Neural progenitor cell (in vitro differentiated cells): ENCODE data around the gene TRMT44. TPM values are rescaled to one million over a fixed set of nuclear protein-coding genes. Genes with fewer than 3 reads are reported as not detected.
A peak's percentile ranks its signal among the peaks of the same experiment; 100 is the strongest.

ENCODE experiments used
- DNase-seq: peaks from one replicate; pipeline ENCODE4 v3.0.0-alpha.2; 2016; ENCODE audit warnings: low spot score
- H2AFZ ChIP-seq: fragments of 200-600 bp; sonication (generic); replicated peaks from 2 replicates; pipeline ENCODE4 v1.6.1; 2016; ENCODE audit warnings: antibody characterized with exemption
- H3F3A ChIP-seq: fragments of 200-600 bp; sonication (generic); 2 replicates; pipeline ENCODE4 v1.6.1; 2016; ENCODE audit warnings: antibody characterized with exemption, low read depth
- H3K27ac ChIP-seq: fragments of 200-600 bp; sonication (generic); 2 replicates; pipeline ENCODE4 v1.5.1; 2016; ENCODE audit warnings: mild to moderate bottlenecking
- H3K27me3 ChIP-seq: fragments of 200-600 bp; sonication (generic); 2 replicates; pipeline ENCODE4 v1.6.1; 2016; ENCODE audit warnings: mild to moderate bottlenecking, moderate library complexity
- H3K36me3 ChIP-seq: fragments of 200-600 bp; sonication (generic); 2 replicates; pipeline ENCODE4 v1.5.1; 2016
- H3K4me1 ChIP-seq: fragments of 200-600 bp; sonication (generic); 2 replicates; pipeline ENCODE4 v1.6.1; 2016; ENCODE audit warnings: mixed run types
- H3K4me2 ChIP-seq: fragments of 200-600 bp; sonication (generic); 2 replicates; pipeline ENCODE4 v1.6.1; 2016
- H3K4me3 ChIP-seq: fragments of 200-600 bp; sonication (generic); 2 replicates; pipeline ENCODE4 v1.5.1; 2016
- H3K79me2 ChIP-seq: fragments of 200-600 bp; sonication (generic); 2 replicates; pipeline ENCODE4 v1.6.1; 2016; ENCODE audit warnings: low read depth
- H3K9ac ChIP-seq: fragments of 200-600 bp; sonication (generic); 2 replicates; pipeline ENCODE4 v1.6.1; 2016
- H3K9me3 ChIP-seq: fragments of 200-600 bp; sonication (generic); 2 replicates; pipeline ENCODE4 v1.5.1; 2016; ENCODE audit warnings: low read depth
- H4K20me1 ChIP-seq: fragments of 200-600 bp; sonication (generic); 2 replicates; pipeline ENCODE4 v1.6.1; 2016; ENCODE audit warnings: low read depth
- H3K27ac Mint-ChIP-seq: 3 replicates; pipeline ENCODE4 v1.8.0; 2021; ENCODE audit warnings: mixed read lengths
- H3K27me3 Mint-ChIP-seq: 2 replicates; pipeline ENCODE4 v1.8.0; 2022; ENCODE audit warnings: low read depth, mild to moderate bottlenecking, inconsistent platforms, moderate library complexity, mixed read lengths; ENCODE audit not compliant: insufficient read depth
- H3K36me3 Mint-ChIP-seq: 3 replicates; pipeline ENCODE4 v1.8.0; 2021; ENCODE audit warnings: mixed read lengths
- H3K4me1 Mint-ChIP-seq: 3 replicates; pipeline ENCODE4 v1.8.0; 2021; ENCODE audit warnings: mixed read lengths
- H3K4me3 Mint-ChIP-seq: 3 replicates; pipeline ENCODE4 v1.8.0; 2021; ENCODE audit warnings: mild to moderate bottlenecking, moderate library complexity, mixed read lengths
- H3K9me3 Mint-ChIP-seq: 3 replicates; pipeline ENCODE4 v1.8.0; 2020; ENCODE audit warnings: mixed read lengths
- CTCF ChIP-seq: fragments of 200-600 bp; sonication (generic); IDR thresholded peaks from 2 replicates; pipeline ENCODE4 v1.5.1; 2017; ENCODE audit warnings: antibody characterized with exemption, mild to moderate bottlenecking
- EZH2 ChIP-seq: fragments of 200-600 bp; sonication (generic); IDR thresholded peaks from 2 replicates; pipeline ENCODE4 v1.6.1; 2017; ENCODE audit warnings: antibody characterized with exemption, mild to moderate bottlenecking, moderate library complexity
- EZH2phosphoT487 ChIP-seq: fragments of 200-600 bp; sonication (generic); IDR thresholded peaks from 2 replicates; pipeline ENCODE4 v1.6.1; 2017; ENCODE audit warnings: antibody characterized with exemption
- total RNA-seq: library from RNA; depleted of rRNA; stranded (reverse); fragments of >200 nt; gene quantifications from 2 replicates; pipeline ENCODE4 v1.2.3, GENCODE V29; 2015; ENCODE audit warnings: low replicate concordance

Gene TRMT44
- total RNA-seq, 1 donor from 2014 or later, result 19.9 TPM

- no peaks in the 10 kb centered on the region for H3K4me1 ChIP-seq
- H2AFZ ChIP-seq, result no peak overlapping the region
- Mint-ChIP-seq H3K9me3 (no peaks in the 10 kb centered on the region), H3K4me1 (peaks cover 7% of the 10 kb centered on the region), H3K27ac (no peak overlapping the region), H3K36me3 (no peaks in the 10 kb centered on the region), H3K27me3 (peaks cover 3% of the 10 kb centered on the region), H3K4me3 (no peak overlapping the region)
- H3F3A ChIP-seq, result no peaks in the 10 kb centered on the region
- no peaks in the 10 kb centered on the region for H3K27me3 ChIP-seq
- no peak for DNase-seq
- H3K9me3 ChIP-seq, result no peaks in the 10 kb centered on the region
- no peak for TF ChIP-seq EZH2
- H3K79me2 ChIP-seq, result no peaks in the 10 kb centered on the region
- no peak overlapping the region for H3K9ac ChIP-seq
- no peaks in the 10 kb centered on the region for H3K36me3 ChIP-seq
- no peak overlapping the region for H3K27ac ChIP-seq
- no peaks in the 10 kb centered on the region for H4K20me1 ChIP-seq
- no peak overlapping the region for H3K4me2 ChIP-seq
- H3K4me3 ChIP-seq, result no peak overlapping the region
Measured at GRCh38 chr4:8422786-8423185, 17.8 kb upstream of the TRMT44 start.

GRCh38 chr4:8427262-8427661 lies 13.3 kb upstream of the TRMT44 start:
- Mint-ChIP-seq H3K4me1 (peaks cover 10% of the 10 kb centered on the region), H3K27me3 (peaks cover 2% of the 10 kb centered on the region), H3K27ac (no peak overlapping the region), H3K36me3 (no peaks in the 10 kb centered on the region), H3K9me3 (no peaks in the 10 kb centered on the region), H3K4me3 (peak overlapping the region; percentile 95)
- Histone ChIP-seq H3K27me3 (no peaks in the 10 kb centered on the region), H3K36me3 (no peaks in the 10 kb centered on the region), H4K20me1 (no peaks in the 10 kb centered on the region), H3K27ac (no peak overlapping the region), H3K4me3 (peak overlapping the region; percentile 71), H3K79me2 (no peaks in the 10 kb centered on the region), H3K9ac (no peak overlapping the region), H3K4me2 (peak overlapping the region; percentile 95), H3F3A (no peaks in the 10 kb centered on the region), H3K4me1 (peaks cover 4% of the 10 kb centered on the region), H3K9me3 (no peaks in the 10 kb centered on the region), H2AFZ (no peak overlapping the region)
- DNase-seq, result no peak
- TF ChIP-seq EZH2 (no peak), EZH2phosphoT487 (no peak), CTCF (no peak)

- peaks cover 2% of the 10 kb centered on the region for H3K27me3 Mint-ChIP-seq
- H3K4me3 ChIP-seq, result peak overlapping the region; percentile 71
- DNase-seq, result peak; percentile 35
- no peaks in the 10 kb centered on the region for H3K9me3 Mint-ChIP-seq
- peak overlapping the region; percentile 44 for H2AFZ ChIP-seq
- no peaks in the 10 kb centered on the region for H3K36me3 Mint-ChIP-seq
- peak overlapping the region; percentile 95 for H3K4me2 ChIP-seq
- peak overlapping the region; percentile 95 for H3K4me3 Mint-ChIP-seq
- no peak overlapping the region for H3K9ac ChIP-seq
- no peaks in the 10 kb centered on the region for H3K79me2 ChIP-seq
- no peak overlapping the region for H3K27ac ChIP-seq
- no peaks in the 10 kb centered on the region for H4K20me1 ChIP-seq
- peaks cover 4% of the 10 kb centered on the region for H3K4me1 ChIP-seq
- no peaks in the 10 kb centered on the region for H3K36me3 ChIP-seq
- no peak for TF ChIP-seq CTCF
- no peak for TF ChIP-seq EZH2
- no peak for TF ChIP-seq EZH2phosphoT487
- H3K9me3 ChIP-seq, result no peaks in the 10 kb centered on the region
- H3K4me1 Mint-ChIP-seq, result peaks cover 10% of the 10 kb centered on the region
- no peaks in the 10 kb centered on the region for H3K27me3 ChIP-seq
- H3K27ac Mint-ChIP-seq, result no peak overlapping the region
- H3F3A ChIP-seq, result no peaks in the 10 kb centered on the region
Measured at GRCh38 chr4:8427761-8428287, 12.8 kb upstream of the TRMT44 start.

GRCh38 chr4:8428288-8429097 lies 12.1 kb upstream of the TRMT44 start:
- no peaks in the 10 kb centered on the region for H3K79me2 ChIP-seq
- H3K9ac ChIP-seq, result no peak overlapping the region
- H3K4me2 ChIP-seq, result peak overlapping the region; percentile 95
- Mint-ChIP-seq H3K27me3 (peaks cover 2% of the 10 kb centered on the region), H3K4me1 (peaks cover 13% of the 10 kb centered on the region), H3K9me3 (no peaks in the 10 kb centered on the region), H3K36me3 (no peaks in the 10 kb centered on the region), H3K4me3 (peak overlapping the region; percentile 95), H3K27ac (no peak overlapping the region)
- peaks cover 4% of the 10 kb centered on the region for H3K4me1 ChIP-seq
- peak; percentile 96 for DNase-seq
- peaks cover 1% of the 10 kb centered on the region for H3F3A ChIP-seq
- no peak overlapping the region for H3K27ac ChIP-seq
- no peaks in the 10 kb centered on the region for H4K20me1 ChIP-seq
- no peaks in the 10 kb centered on the region for H3K36me3 ChIP-seq
- H2AFZ ChIP-seq, result peak overlapping the region; percentile 61
- peak; percentile 48 for TF ChIP-seq CTCF
- no peak for TF ChIP-seq EZH2
- H3K9me3 ChIP-seq, result no peaks in the 10 kb centered on the region
- H3K4me3 ChIP-seq, result peak overlapping the region; percentile 71
- no peaks in the 10 kb centered on the region for H3K27me3 ChIP-seq
